GM18508 (cell line): ENCODE measurements around the gene IQGAP2.

Experiments
- ATAC-seq: cut with Tn5 transposase; IDR thresholded peaks from one replicate; pipeline ENCODE4 v1.9.1; 2021; ENCODE audit warnings: moderate number of reproducible peaks; ENCODE audit not compliant: insufficient read depth, unreplicated experiment

The IQGAP2 gene

GRCh38 chr5:76634661-76635060 is 231.6 kb downstream of the IQGAP2 start:
- ATAC-seq: no peak

- ATAC-seq: no peak
Measured at GRCh38 chr5:76637490-76637889, 234.4 kb downstream of the IQGAP2 start.

- no peak for ATAC-seq
Measured at GRCh38 chr5:76638479-76638878, 235.4 kb downstream of the IQGAP2 start.

GRCh38 chr5:76641514-76642120 is 238.5 kb downstream of the IQGAP2 start:
- no peak for ATAC-seq

DNA sequence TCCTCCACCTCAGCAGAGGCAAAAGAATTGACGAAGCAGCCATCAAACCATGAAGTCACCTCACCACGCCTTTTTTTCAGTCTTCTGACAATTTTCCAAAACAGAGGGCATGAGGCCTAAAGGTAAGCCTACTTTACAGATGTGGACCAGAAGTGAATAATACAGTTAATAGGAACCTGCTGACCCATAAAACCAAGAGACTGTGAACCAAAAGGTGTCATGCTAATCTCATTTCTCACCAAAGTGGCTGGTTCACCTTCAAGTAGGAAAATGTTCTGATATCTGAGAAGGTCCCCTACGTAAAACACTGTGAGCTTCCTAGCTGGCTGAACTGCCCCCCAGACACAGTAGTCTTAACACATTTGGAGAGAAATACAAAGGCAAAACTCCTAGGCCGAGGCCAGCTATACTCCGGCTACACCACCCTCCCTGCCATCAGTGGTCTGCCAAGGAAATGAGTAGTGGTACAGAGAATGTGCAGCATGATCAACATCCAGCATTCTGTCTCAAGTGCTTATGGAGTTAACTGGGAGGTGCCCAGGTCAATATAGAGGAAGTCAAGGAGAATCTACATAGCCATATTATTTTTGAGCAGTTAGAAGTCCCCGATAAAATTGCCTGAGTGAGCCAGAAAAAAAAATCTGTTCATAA is 239.4 kb downstream of the IQGAP2 start:
- ATAC-seq: no peak

GRCh38 chr5:76643371-76643770 is 240.3 kb downstream of the IQGAP2 start:
- ATAC-seq: no peak

DNA sequence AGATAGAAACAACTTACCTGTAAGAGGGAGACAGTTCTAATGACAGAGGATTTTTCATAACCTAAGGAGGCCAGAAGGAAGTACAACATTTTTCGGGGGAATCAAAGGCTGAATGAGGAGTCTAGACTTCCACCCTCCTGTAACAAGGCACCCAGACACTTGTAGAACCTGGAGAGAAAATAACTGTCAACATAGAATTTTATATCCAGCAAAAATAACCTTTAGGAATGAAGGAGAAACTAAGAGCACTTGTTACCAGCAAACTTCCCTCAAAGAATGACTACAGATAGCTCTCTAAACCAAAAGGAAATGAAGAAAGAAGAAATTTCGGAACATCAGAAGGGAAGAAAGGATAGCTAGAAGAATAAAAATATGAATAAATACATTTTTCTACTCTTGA is 246.1 kb downstream of the IQGAP2 start:
- ATAC-seq: no peak

GRCh38 chr5:76652809-76653414 is 249.8 kb downstream of the IQGAP2 start:
- no peak for ATAC-seq

- no peak for ATAC-seq
Measured at GRCh38 chr5:76657091-76657490, 254.0 kb downstream of the IQGAP2 start.

GRCh38 chr5:76657683-76658311 is 254.7 kb downstream of the IQGAP2 start:
- no peak for ATAC-seq

DNA sequence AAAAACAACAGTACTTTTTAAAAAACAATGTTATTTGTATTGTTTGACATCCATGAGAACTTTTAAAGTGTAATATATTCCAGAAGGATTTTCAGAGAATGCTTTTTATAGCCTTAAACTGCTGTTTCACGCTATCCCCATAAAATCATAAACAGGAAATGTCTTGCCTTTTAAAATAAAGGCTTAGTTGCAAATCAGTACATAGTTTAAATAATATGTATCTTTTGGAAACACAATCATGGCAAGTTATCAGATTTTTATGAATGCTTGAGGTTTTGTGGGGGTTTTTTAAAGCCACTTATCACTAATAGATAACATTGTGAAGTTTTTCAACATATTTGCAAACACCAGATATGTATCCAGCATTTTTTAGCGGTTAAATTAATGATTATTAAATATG is 257.3 kb downstream of the IQGAP2 start:
- ATAC-seq: no peak

- no peak for ATAC-seq
Measured at GRCh38 chr5:76662521-76662920, 259.4 kb downstream of the IQGAP2 start.

DNA sequence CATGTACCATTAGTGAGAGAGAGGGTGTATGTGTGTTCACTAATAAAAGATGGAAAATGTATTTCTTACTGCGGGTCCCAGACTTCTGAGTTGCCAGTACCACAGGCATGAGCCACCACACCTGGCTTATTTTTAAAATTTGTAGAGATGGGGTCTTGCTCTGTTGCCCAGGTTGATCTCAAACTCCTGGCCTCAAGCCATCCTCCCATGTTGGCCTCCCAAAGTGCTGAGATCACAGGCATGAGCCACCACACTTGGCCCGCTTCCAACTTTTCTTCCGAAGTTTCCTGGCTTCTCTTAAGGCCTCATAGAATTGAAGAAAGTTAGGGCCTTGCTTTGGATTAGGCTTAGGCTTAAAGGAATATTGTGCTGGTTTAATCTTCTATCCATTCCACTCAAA is 260.5 kb downstream of the IQGAP2 start:
- ATAC-seq: no peak

GRCh38 chr5:76664079-76664478 is 261.0 kb downstream of the IQGAP2 start:
- ATAC-seq: no peak

GRCh38 chr5:76667495-76667894 is 264.4 kb downstream of the IQGAP2 start:
- ATAC-seq: no peak

DNA sequence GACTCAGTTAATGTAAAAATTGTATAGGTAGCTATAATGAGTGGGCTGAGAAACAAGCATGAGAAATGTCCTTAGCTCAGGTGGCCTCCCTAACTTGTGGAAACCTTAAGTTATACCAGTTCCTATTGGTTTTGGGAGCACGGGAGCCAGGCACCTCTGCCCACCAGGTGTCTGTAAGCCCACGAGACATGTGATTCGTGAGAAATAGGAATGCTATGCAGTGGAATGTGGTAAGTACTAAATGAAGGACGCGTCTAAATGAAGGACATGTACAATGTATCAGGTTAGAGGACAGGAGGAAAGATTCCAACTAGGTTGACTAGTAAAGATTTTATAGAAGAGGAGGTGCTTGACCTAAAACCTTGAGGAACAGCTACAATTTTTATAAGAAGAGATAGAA is 266.2 kb downstream of the IQGAP2 start:
- ATAC-seq: no peak

GRCh38 chr5:76670508-76670907 is 267.4 kb downstream of the IQGAP2 start:
- ATAC-seq: no peak

DNA sequence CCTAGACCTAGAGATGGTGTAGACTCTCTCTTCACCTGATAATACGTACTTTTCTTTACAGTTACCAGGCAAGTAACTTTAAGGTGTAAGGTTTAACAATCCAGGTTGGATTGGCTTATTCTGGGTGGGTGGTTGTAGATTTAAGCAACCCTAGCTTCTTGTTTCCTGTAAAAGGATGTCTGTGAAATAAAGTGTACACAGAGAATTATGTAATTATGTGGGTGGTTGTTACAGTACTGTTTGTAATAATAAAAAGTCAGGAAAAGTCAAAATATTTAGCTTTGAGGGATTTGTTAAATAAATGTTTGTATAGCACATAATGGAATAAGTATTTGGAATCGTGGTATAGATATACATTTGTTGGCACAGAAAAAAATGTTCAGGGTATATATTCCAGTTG is 269.2 kb downstream of the IQGAP2 start:
- no peak for ATAC-seq

GRCh38 chr5:76673125-76673524 is 270.0 kb downstream of the IQGAP2 start:
- ATAC-seq: no peak

- no peak for ATAC-seq
Measured at GRCh38 chr5:76674330-76675066, 271.4 kb downstream of the IQGAP2 start.

DNA sequence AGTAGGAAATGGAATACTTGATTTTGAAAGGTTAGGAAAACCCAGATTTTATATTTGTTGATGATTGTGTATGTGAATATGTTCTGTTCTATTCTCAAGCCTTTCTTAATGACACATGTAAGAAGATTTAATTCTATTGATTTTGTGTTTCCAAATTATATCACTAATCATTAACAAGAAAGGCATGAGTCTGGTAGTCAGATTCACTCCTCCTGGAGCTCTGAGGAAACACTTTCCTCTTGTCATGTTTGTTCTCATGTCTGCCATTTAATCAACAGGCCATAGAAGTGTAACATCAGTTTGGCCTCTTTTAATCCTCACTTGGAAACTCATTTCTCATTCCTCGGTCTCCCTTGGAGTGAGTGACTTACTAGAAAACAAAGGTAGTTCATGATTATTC is 272.3 kb downstream of the IQGAP2 start:
- ATAC-seq: no peak
